ENCODE measurements around the gene SPATC1L. TPM values are rescaled to one million over a fixed set of nuclear protein-coding genes. Genes with fewer than 3 reads are reported as not detected.
A peak's percentile ranks its signal among the peaks of the same experiment; 100 is the strongest.

Gene SPATC1L
- total and polyA plus RNA-seq, 2 donors from 2014 or later: 3.7 to 8.7 TPM

GRCh38 chr21:46157987-46158451 is 26.2 kb downstream of the SPATC1L start:
- TF ChIP-seq, protein P1, sequence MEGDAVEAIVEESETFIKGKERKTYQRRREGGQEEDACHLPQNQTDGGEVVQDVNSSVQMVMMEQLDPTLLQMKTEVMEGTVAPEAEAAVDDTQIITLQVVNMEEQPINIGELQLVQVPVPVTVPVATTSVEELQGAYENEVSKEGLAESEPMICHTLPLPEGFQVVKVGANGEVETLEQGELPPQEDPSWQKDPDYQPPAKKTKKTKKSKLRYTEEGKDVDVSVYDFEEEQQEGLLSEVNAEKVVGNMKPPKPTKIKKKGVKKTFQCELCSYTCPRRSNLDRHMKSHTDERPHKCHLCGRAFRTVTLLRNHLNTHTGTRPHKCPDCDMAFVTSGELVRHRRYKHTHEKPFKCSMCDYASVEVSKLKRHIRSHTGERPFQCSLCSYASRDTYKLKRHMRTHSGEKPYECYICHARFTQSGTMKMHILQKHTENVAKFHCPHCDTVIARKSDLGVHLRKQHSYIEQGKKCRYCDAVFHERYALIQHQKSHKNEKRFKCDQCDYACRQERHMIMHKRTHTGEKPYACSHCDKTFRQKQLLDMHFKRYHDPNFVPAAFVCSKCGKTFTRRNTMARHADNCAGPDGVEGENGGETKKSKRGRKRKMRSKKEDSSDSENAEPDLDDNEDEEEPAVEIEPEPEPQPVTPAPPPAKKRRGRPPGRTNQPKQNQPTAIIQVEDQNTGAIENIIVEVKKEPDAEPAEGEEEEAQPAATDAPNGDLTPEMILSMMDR (IDR thresholded peaks at IDR 0.05; ENCODE audit: borderline replicate concordance, extremely low read depth, insufficient read depth): no peak
- FAIRE-seq: no peak

DNA sequence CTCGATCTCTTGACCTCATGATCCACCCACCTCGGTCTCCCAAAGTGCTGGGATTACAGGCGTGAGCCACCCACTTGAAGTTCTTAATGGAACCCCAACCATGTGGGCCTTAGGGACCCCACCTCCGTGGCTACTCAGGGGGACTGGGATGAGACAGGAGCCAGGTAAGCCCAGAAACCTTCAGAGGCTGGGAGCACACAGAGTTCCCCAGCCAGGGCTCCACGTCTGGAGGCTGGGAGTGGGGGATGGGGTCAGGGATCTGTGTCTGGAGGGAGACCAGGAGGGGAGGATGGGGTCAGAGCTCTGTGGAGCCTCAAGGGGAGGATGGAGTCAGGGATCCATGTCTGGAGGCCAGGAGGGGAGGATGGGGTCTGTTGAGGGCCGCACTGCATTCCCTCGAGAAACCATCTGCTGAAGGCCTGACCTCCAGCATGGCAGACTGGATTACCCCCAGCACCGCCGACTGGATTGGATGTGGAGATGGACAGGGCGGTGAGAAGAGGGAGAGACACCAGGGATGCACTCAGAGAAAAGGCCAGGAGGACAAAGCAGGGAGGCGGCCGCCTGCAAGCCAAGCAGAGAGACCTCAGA is 26.8 kb downstream of the SPATC1L start:
- TF ChIP-seq, protein P1 (IDR thresholded peaks at IDR 0.05; ENCODE audit: borderline replicate concordance, extremely low read depth, insufficient read depth): no peak
- H3K4me3 ChIP-seq (ENCODE audit: low read length in 3 of 3): no peak overlapping the region
- no peaks in the 10 kb centered on the region for H3K27me3 ChIP-seq (ENCODE audit: control insufficient read depth, insufficient read depth, low read length)
- peak in 2 of 5 donors; percentile 25 to 35 for DNase-seq
- no peaks in the 10 kb centered on the region for H3K4me1 ChIP-seq (ENCODE audit: control insufficient read depth in 2 of 3, insufficient read depth in 2 of 3, low read depth in 1 of 3, low read length in 3 of 3)
- no peak for FAIRE-seq
- no peaks in the 10 kb centered on the region for H3K36me3 ChIP-seq (ENCODE audit: control insufficient read depth in 2 of 3, insufficient read depth in 3 of 3, low read length in 3 of 3)
- no peak overlapping the region for H3K27ac ChIP-seq (ENCODE audit: low read depth in 2 of 2, low read length in 2 of 2)
- intact Hi-C loops (cut with DNase I): no loop called here
- H3K9ac ChIP-seq (ENCODE audit: low read length in 3 of 3): no peak overlapping the region
- no peaks in the 10 kb centered on the region for H3K9me3 ChIP-seq (ENCODE audit: control insufficient read depth in 2 of 3, insufficient read depth in 1 of 3, low read length in 3 of 3)

More at GRCh38 chr21:46157987-46158451, 26.2 kb downstream of the SPATC1L start:
- intact Hi-C loops (cut with DNase I): no loop called here
- no peak overlapping the region for H3K9ac ChIP-seq (ENCODE audit: low read length in 3 of 3)
- no peak overlapping the region for H3K4me3 ChIP-seq (ENCODE audit: low read length in 3 of 3)
- no peaks in the 10 kb centered on the region for H3K9me3 ChIP-seq (ENCODE audit: control insufficient read depth in 2 of 3, insufficient read depth in 1 of 3, low read length in 3 of 3)
- no peaks in the 10 kb centered on the region for H3K36me3 ChIP-seq (ENCODE audit: control insufficient read depth in 2 of 3, insufficient read depth in 3 of 3, low read length in 3 of 3)
- H3K27me3 ChIP-seq (ENCODE audit: control insufficient read depth, insufficient read depth, low read length): no peaks in the 10 kb centered on the region
- no peaks in the 10 kb centered on the region for H3K4me1 ChIP-seq (ENCODE audit: control insufficient read depth in 2 of 3, insufficient read depth in 2 of 3, low read depth in 1 of 3, low read length in 3 of 3)
- H3K27ac ChIP-seq (ENCODE audit: low read depth in 2 of 2, low read length in 2 of 2): no peak overlapping the region
- DNase-seq: peak in 2 of 5 donors; percentile 31 to 36

DNA sequence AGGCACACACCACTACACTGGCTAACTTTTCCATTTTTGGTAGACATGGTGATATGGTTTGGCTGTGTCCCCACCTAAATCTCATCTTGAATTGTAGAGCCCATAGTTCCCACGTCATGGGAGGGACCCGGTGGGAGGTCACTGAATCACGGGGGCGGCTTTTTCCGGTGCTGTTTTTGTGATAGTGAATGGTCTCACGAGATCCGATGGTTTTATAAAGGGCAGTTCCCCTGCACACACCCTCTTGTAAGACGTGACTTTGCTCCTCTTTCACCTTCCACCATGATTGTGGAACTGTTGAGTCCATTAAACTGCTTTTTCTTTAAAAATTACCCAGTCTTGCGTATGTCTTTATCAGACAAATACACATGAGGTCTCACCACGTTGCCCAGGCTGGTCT is 27.6 kb downstream of the SPATC1L start:
- peaks cover 0 to 2% (median 0%) of the 10 kb centered on the region in 3 donors for H3K4me1 ChIP-seq (ENCODE audit: control insufficient read depth in 2 of 3, insufficient read depth in 2 of 3, low read depth in 1 of 3, low read length in 3 of 3)
- FAIRE-seq (no peak), DNase-seq (no peak)
- no peaks in the 10 kb centered on the region for H3K27me3 ChIP-seq (ENCODE audit: control insufficient read depth, insufficient read depth, low read length)
- TF ChIP-seq, protein P1 (IDR thresholded peaks at IDR 0.05; ENCODE audit: borderline replicate concordance, extremely low read depth, insufficient read depth): no peak
- no peak overlapping the region for H3K4me3 ChIP-seq (ENCODE audit: low read length in 3 of 3)
- no peaks in the 10 kb centered on the region for H3K36me3 ChIP-seq (ENCODE audit: control insufficient read depth in 2 of 3, insufficient read depth in 3 of 3, low read length in 3 of 3)
- intact Hi-C loops (cut with DNase I): no loop called here
- no peak overlapping the region for H3K27ac ChIP-seq (ENCODE audit: low read depth in 2 of 2, low read length in 2 of 2)
- no peaks in the 10 kb centered on the region for H3K9me3 ChIP-seq (ENCODE audit: control insufficient read depth in 2 of 3, insufficient read depth in 1 of 3, low read length in 3 of 3)
- no peak overlapping the region for H3K9ac ChIP-seq (ENCODE audit: low read length in 3 of 3)

- peak overlapping the region in 1 of 3 donors; percentile 37 for H3K4me3 ChIP-seq (ENCODE audit: low read length in 3 of 3)
- H3K9ac ChIP-seq (ENCODE audit: low read length in 3 of 3): no peak overlapping the region
- TF ChIP-seq, protein P1 (IDR thresholded peaks at IDR 0.05; ENCODE audit: borderline replicate concordance, extremely low read depth, insufficient read depth): no peak
- no peaks in the 10 kb centered on the region for H3K36me3 ChIP-seq (ENCODE audit: control insufficient read depth in 2 of 3, insufficient read depth in 3 of 3, low read length in 3 of 3)
- peak overlapping the region in 1 of 2 donors; percentile 86 for H3K27ac ChIP-seq (ENCODE audit: low read depth in 2 of 2, low read length in 2 of 2)
- no peaks in the 10 kb centered on the region for H3K27me3 ChIP-seq (ENCODE audit: control insufficient read depth, insufficient read depth, low read length)
- no peaks in the 10 kb centered on the region for H3K9me3 ChIP-seq (ENCODE audit: control insufficient read depth in 2 of 3, insufficient read depth in 1 of 3, low read length in 3 of 3)
- peaks cover 0 to 2% (median 0%) of the 10 kb centered on the region in 3 donors for H3K4me1 ChIP-seq (ENCODE audit: control insufficient read depth in 2 of 3, insufficient read depth in 2 of 3, low read depth in 1 of 3, low read length in 3 of 3)
- intact Hi-C loops (cut with DNase I): no loop called here
- FAIRE-seq: no peak
- peak in 1 of 5 donors; percentile 36 for DNase-seq
These were observed 27.9 kb downstream of the SPATC1L start for GRCh38 chr21:46156378-46156645.
